ENCODE measurements around the gene PCNT.

Gene PCNT

DNA sequence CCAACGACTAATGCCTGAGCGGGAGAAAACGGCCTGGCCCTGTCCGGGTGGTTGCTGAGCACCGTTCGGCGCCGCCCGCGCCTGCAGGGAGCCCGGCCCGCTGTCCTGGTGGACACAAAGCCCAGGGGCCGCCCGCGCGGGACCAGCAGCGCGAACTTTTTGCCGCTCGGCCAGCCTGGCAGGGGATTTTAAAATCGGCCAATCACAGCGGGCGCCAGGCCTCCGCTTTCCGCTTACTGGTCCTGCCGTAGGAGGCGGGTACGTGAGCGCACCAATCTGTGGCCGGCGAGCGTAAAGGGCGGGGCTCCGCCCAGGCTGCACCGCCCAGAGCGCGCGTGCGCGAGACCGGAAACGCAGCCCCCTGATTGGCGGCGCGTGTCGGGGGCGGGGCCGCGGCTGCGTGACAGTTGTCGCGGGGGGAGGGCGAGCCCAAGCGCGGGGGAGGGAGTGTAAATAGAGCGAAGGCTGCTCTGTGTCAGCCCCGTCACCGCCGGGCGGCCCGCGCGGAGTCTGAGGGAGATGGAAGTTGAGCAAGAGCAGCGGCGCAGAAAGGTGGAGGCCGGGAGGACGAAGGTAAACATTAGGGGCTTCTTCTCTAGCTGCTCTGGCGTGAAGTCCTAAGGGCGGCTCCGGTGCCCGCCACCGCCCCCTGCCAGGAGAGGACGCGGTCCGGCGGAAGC is at the start of gene PCNT, which contains the start of gene C21orf58:
Gene PCNT, plus strand, starts transcription at position 447 of the 680 bp plus-strand sequence. Its CDS starts 73 bp downstream, at position 520.
Gene C21orf58, minus strand, starts transcription at position 161 of the 680 bp plus-strand sequence. CDS start 1,132 bp downstream, outside the sequence.
- H3K27me3 Mint-ChIP-seq, result no peaks in the 10 kb centered on the region
- peak within 1 kb of the TSS; percentile 95 for H3K4me3 Mint-ChIP-seq
- H3K27ac Mint-ChIP-seq, result peak within 1 kb of the TSS; percentile 99
- peaks cover 64% of the 10 kb centered on the region for H3K36me3 Mint-ChIP-seq (ENCODE audit: low read depth)
- no peaks in the 10 kb centered on the region for H3K9me3 Mint-ChIP-seq
- H3K4me1 Mint-ChIP-seq (ENCODE audit: low read depth), result peaks cover 34% of the 10 kb centered on the region
- DNase-seq, result peak; percentile 98

GRCh38 chr21:46274797-46275390 is 49.1 kb upstream of the PCNT start:
- no peaks in the 10 kb centered on the region for H3K27me3 Mint-ChIP-seq
- H3K4me1 Mint-ChIP-seq (ENCODE audit: low read depth), result peaks cover 3% of the 10 kb centered on the region
- H3K27ac Mint-ChIP-seq, result no peak overlapping the region
- DNase-seq, result no peak
- H3K36me3 Mint-ChIP-seq (ENCODE audit: low read depth), result peaks cover 90% of the 10 kb centered on the region
- no peaks in the 10 kb centered on the region for H3K9me3 Mint-ChIP-seq
- H3K4me3 Mint-ChIP-seq, result no peak overlapping the region

GRCh38 chr21:46284077-46284644 is 39.8 kb upstream of the PCNT start:
- peak overlapping the region; percentile 95 for H3K4me3 Mint-ChIP-seq
- H3K27me3 Mint-ChIP-seq, result no peaks in the 10 kb centered on the region
- peaks cover 54% of the 10 kb centered on the region for H3K4me1 Mint-ChIP-seq (ENCODE audit: low read depth)
- DNase-seq, result no peak
- H3K27ac Mint-ChIP-seq, result peak overlapping the region; percentile 84
- H3K9me3 Mint-ChIP-seq, result no peaks in the 10 kb centered on the region
- H3K36me3 Mint-ChIP-seq (ENCODE audit: low read depth), result peaks cover 72% of the 10 kb centered on the region

DNA sequence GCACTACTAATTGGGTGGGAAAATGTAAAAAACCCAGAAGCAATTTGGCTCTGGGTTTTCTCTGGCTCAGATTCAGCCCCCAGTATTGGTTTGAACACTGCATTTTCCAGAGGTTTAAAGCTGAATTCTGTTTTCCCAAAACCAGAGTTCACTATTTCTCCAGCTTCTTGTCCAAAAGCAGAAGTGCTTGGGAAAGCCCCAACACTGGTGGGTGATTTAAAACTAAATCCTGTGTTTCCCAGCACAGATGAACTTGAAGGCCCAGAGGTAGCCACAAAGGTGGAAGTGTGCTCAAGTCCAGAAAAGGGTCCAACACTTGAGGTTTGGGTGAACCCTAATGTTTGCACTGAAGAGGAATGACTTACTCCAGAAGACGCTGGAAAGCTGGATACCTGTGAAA is 39.2 kb upstream of the PCNT start:
- Mint-ChIP-seq H3K27me3 (no peaks in the 10 kb centered on the region), H3K9me3 (no peaks in the 10 kb centered on the region), H3K27ac (peak overlapping the region; percentile 93), H3K4me1 (ENCODE audit: low read depth) (peaks cover 56% of the 10 kb centered on the region), H3K4me3 (peak overlapping the region; percentile 95), H3K36me3 (ENCODE audit: low read depth) (peaks cover 69% of the 10 kb centered on the region)
- DNase-seq, result no peak

- Mint-ChIP-seq H3K4me1 (ENCODE audit: low read depth) (peaks cover 56% of the 10 kb centered on the region), H3K27ac (peak within 1 kb of the TSS; percentile 99), H3K27me3 (no peaks in the 10 kb centered on the region), H3K9me3 (no peaks in the 10 kb centered on the region), H3K36me3 (ENCODE audit: low read depth) (peaks cover 67% of the 10 kb centered on the region), H3K4me3 (peak within 1 kb of the TSS; percentile 95)
- no peak for DNase-seq
Observed at GRCh38 chr21:46285206-46285661, 38.7 kb upstream of the PCNT start, which contains the start of gene MCM3AP. Gene MCM3AP, minus strand, starts transcription at chr21:46285611. Its CDS starts 325 bp downstream, at chr21:46285286.

DNA sequence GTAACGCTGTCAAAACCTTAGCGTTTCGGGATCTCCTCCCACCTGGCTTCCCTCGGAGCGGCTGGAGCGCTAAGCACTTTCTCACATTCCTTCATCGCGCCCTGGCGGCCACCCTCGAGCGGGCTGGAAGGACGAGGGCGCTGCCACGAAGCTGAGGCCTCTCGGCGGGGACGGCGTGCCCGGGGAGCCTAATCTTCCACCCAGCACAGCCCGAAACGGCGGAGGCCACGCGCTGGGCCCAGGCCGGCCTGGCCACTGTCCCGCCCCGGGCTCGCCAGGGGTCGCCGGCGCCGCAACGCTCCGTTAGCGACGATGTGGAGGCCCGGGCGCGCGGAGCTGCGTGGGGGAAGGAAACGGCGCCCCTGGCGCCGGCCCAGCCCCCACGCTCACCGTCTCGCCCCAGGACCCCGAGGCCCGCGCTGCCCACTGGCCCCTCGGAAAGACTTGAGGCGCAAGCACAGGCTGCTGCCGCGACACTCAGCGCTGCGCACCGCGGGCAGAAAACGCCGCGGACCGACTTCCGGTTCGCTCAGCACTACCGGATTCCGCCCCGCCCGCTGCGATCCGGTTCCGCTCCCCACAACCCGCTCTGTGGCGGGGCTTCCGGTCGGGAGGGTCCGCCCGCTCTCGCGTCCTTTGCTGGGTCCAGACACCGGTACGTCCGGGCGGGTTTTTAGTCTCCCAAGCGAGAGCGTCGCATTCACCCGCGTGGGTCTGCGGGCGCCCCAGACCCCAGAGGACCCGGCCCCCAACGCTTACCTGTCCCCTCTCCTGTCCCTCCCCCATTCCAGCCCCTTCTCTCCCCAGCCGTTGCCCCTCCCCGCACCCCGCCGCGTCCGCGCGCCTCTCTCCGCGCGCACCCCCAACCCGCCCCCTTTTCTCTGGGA is 38.0 kb upstream of the PCNT start, which contains the start of gene YBEY:
Gene YBEY, plus strand, starts transcription at position 582 of the 887 bp plus-strand sequence. CDS start 572 bp downstream, outside the sequence.
- peak within 1 kb of the TSS; percentile 99 for H3K27ac Mint-ChIP-seq
- no peaks in the 10 kb centered on the region for H3K9me3 Mint-ChIP-seq
- H3K4me1 Mint-ChIP-seq (ENCODE audit: low read depth), result peaks cover 53% of the 10 kb centered on the region
- DNase-seq, result peak; percentile 93
- peaks cover 63% of the 10 kb centered on the region for H3K36me3 Mint-ChIP-seq (ENCODE audit: low read depth)
- H3K4me3 Mint-ChIP-seq, result peak within 1 kb of the TSS; percentile 95
- no peaks in the 10 kb centered on the region for H3K27me3 Mint-ChIP-seq

DNA sequence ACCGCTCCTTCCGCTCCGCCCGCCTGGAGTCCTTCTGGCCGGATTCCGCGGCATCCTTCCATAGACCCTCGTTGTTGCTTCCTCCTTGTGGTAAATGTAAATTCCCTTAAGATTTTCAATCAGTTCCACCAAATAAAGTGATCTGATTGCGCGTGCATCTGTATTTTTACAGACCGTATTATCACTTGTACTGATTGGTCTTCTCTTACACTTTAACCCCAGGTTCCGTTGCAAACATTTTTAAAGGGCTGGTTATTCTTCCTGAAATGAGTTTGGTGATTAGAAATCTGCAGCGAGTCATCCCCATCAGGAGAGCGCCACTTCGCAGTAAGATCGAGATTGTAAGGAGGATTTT is 37.3 kb upstream of the PCNT start:
- Mint-ChIP-seq H3K27me3 (no peaks in the 10 kb centered on the region), H3K4me3 (peak overlapping the region; percentile 95), H3K36me3 (ENCODE audit: low read depth) (peaks cover 65% of the 10 kb centered on the region)

GRCh38 chr21:46287541-46287940 is 36.4 kb upstream of the PCNT start:
- H3K4me3 Mint-ChIP-seq, result peak overlapping the region; percentile 95

More for the DNA sequence above, 37.3 kb upstream of the PCNT start:
- Mint-ChIP-seq H3K4me1 (ENCODE audit: low read depth) (peaks cover 52% of the 10 kb centered on the region), H3K27ac (peak overlapping the region; percentile 99), H3K9me3 (no peaks in the 10 kb centered on the region)
- DNase-seq, result no peak

DNA sequence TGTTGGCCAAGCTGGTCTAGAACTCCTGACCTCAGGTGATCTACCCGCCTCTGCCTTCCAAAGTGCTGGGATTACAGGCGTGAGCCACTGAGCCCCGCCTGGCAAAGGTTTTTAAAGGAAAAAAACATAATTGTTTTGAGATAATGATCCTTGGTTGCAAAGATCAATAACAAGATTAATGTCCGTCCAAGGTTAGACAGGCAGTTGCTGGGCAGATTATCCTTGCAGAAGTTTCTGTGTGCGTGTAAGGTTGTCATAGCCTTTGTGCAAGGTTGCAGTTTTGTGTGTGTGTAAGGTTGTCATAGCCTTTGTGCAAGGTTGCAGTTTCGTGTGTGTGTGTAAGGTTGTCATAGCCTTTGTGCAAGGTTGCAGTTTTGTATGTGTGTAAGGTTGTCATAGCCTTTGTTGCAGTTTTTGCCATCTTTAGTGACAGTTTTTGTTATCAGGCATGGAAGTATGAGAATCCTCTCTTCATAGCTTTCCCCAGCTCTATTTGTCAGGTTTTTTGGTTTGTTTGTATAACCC is 34.2 kb upstream of the PCNT start:
- H3K9me3 Mint-ChIP-seq, result no peaks in the 10 kb centered on the region
- DNase-seq, result no peak
- peaks cover 50% of the 10 kb centered on the region for H3K36me3 Mint-ChIP-seq (ENCODE audit: low read depth)
- no peaks in the 10 kb centered on the region for H3K27me3 Mint-ChIP-seq
- H3K4me1 Mint-ChIP-seq (ENCODE audit: low read depth), result peaks cover 32% of the 10 kb centered on the region
- H3K27ac Mint-ChIP-seq, result no peak overlapping the region
- H3K4me3 Mint-ChIP-seq, result no peak overlapping the region

More at GRCh38 chr21:46287541-46287940, 36.4 kb upstream of the PCNT start:
- DNase-seq, result no peak
- H3K9me3 Mint-ChIP-seq, result no peaks in the 10 kb centered on the region
- H3K27ac Mint-ChIP-seq, result no peak overlapping the region
- H3K27me3 Mint-ChIP-seq, result no peaks in the 10 kb centered on the region
- H3K4me1 Mint-ChIP-seq (ENCODE audit: low read depth), result peaks cover 47% of the 10 kb centered on the region
- peaks cover 66% of the 10 kb centered on the region for H3K36me3 Mint-ChIP-seq (ENCODE audit: low read depth)

DNA sequence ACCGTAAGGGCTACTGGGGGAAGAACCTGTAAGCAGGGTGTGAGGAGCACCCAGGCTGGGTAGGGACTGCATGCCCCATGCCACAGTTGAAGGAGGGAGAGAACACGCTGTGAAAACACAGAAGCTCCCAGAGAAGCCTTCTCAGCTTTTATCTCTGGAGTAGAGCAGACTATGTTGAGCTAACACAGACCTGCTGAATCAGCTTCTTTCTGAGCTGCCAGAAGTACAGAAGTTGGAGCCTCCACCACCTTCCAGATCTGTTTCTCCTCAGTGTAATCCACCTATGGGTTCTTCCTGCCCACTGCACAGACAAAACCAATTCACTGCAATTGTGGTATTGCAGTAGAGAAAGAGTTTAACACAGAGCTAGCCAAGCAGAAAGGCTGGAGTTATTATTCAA is 32.4 kb upstream of the PCNT start:
- no peak overlapping the region for H3K27ac Mint-ChIP-seq
- H3K9me3 Mint-ChIP-seq, result no peaks in the 10 kb centered on the region
- no peak overlapping the region for H3K4me3 Mint-ChIP-seq
- H3K27me3 Mint-ChIP-seq, result no peaks in the 10 kb centered on the region
- peaks cover 40% of the 10 kb centered on the region for H3K36me3 Mint-ChIP-seq (ENCODE audit: low read depth)
- no peak for DNase-seq
- peaks cover 36% of the 10 kb centered on the region for H3K4me1 Mint-ChIP-seq (ENCODE audit: low read depth)

- Mint-ChIP-seq H3K4me3 (no peak overlapping the region), H3K9me3 (no peaks in the 10 kb centered on the region), H3K4me1 (ENCODE audit: low read depth) (peaks cover 25% of the 10 kb centered on the region), H3K36me3 (ENCODE audit: low read depth) (peaks cover 34% of the 10 kb centered on the region), H3K27ac (no peak overlapping the region), H3K27me3 (peaks cover 4% of the 10 kb centered on the region)
- DNase-seq, result no peak
Observed at GRCh38 chr21:46294647-46295176, 29.2 kb upstream of the PCNT start.

- H3K4me1 Mint-ChIP-seq (ENCODE audit: low read depth), result peaks cover 22% of the 10 kb centered on the region
- no peak overlapping the region for H3K4me3 Mint-ChIP-seq
- no peak for DNase-seq
- peaks cover 36% of the 10 kb centered on the region for H3K36me3 Mint-ChIP-seq (ENCODE audit: low read depth)
- H3K27me3 Mint-ChIP-seq, result peaks cover 4% of the 10 kb centered on the region
- H3K27ac Mint-ChIP-seq, result no peak overlapping the region
- no peaks in the 10 kb centered on the region for H3K9me3 Mint-ChIP-seq
Observed at GRCh38 chr21:46295177-46295770, 28.7 kb upstream of the PCNT start.

GRCh38 chr21:46295996-46296752 is 27.8 kb upstream of the PCNT start:
- Mint-ChIP-seq H3K27me3 (peaks cover 4% of the 10 kb centered on the region), H3K27ac (peak overlapping the region; percentile 80), H3K9me3 (no peaks in the 10 kb centered on the region), H3K4me1 (ENCODE audit: low read depth) (peaks cover 19% of the 10 kb centered on the region), H3K4me3 (peak overlapping the region; percentile 31), H3K36me3 (ENCODE audit: low read depth) (peaks cover 40% of the 10 kb centered on the region)
- peak; percentile 70 for DNase-seq

Data from activated T-cell treated with anti-CD3 and anti-CD28 coated beads, Interleukin-2, amount 50 U/mL, for 24 hours (primary cell).